B cell (primary cell): ENCODE data around the gene LAGE3. TPM values are rescaled to one million over a fixed set of nuclear protein-coding genes. Genes with fewer than 3 reads are reported as not detected.
A peak's percentile ranks its signal among the peaks of the same experiment; 100 is the strongest.

Experiments
- ATAC-seq: fragments of 200-7000 bp; cut with Tn5 transposase; one replicate; pipeline ENCODE4 v1.10.0; 2021; ENCODE audit warnings: low read depth, mild to moderate bottlenecking, moderate number of reproducible peaks, moderate library complexity
- CTCF ChIA-PET: fragments of 350-600 bp; sonication (Branson Sonifier 250); formaldehyde crosslinking; loops from one replicate; lab custom pipeline; 2021; ENCODE audit warnings: antibody characterized with exemption, inconsistent platforms; lab: Charles Lee
- POLR2A ChIA-PET: fragments of 350-600 bp; sonication (Branson Sonifier 250); formaldehyde crosslinking; loops from one replicate; lab custom pipeline; 2021; ENCODE audit warnings: antibody characterized with exemption; lab: Charles Lee
- DNase-seq: peaks from one replicate; pipeline ENCODE4 v3.0.0; 2013
- H2AFZ ChIP-seq: 2 replicates; pipeline ENCODE4 v1.6.1; 2012; ENCODE audit warnings: mild to moderate bottlenecking, low read depth, low read length; ENCODE audit not compliant: insufficient read depth, poor library complexity, severe bottlenecking
- H3K27ac ChIP-seq, 2 donors: 1 replicate in 1 of 2; 2 replicates in 1 of 2; pipeline ENCODE4 v1.5.1; 2012 to 2013; ENCODE audit warnings: low read length in 2 of 2, mild to moderate bottlenecking in 2 of 2, moderate library complexity in 1 of 2
- H3K27me3 ChIP-seq, 4 experiments: fragments of 200-600 bp in 1 of 4; sonication (generic) in 1 of 4; replicated peaks in 1 of 4; 1 replicate in 2 of 4; 2 replicates in 2 of 4; pipeline versions ENCODE4 v1.6.1 to v1.7.0; 2013 to 2016; ENCODE audit warnings: low read length in 3 of 4, mild to moderate bottlenecking in 2 of 4, mixed read lengths in 1 of 4, moderate library complexity in 1 of 4; ENCODE audit not compliant: insufficient read depth in 4 of 4, control insufficient read depth in 3 of 4; ENCODE audit errors: control extremely low read depth in 1 of 4
- H3K36me3 ChIP-seq, 2 experiments: replicated peaks in 1 of 2; 1 replicate in 1 of 2; 2 replicates in 1 of 2; pipeline versions ENCODE4 v1.6.1 to v1.7.1; 2013; ENCODE audit warnings: low read length in 1 of 2; ENCODE audit not compliant: insufficient read depth in 2 of 2, control insufficient read depth in 1 of 2; ENCODE audit errors: control extremely low read depth in 1 of 2, extremely low read depth in 1 of 2
- H3K4me1 ChIP-seq, 2 donors: fragments of 200-600 bp in 1 of 2; sonication (generic) in 1 of 2; 1 replicate in 1 of 2; 2 replicates in 1 of 2; pipeline versions ENCODE4 v1.5.1 to v1.6.1; 2013 to 2017; ENCODE audit warnings: low read length in 2 of 2; ENCODE audit not compliant: control insufficient read depth in 2 of 2, insufficient read depth in 2 of 2
- H3K4me2 ChIP-seq: replicated peaks from 2 replicates; pipeline ENCODE3; 2012; ENCODE audit warnings: mild to moderate bottlenecking, low read depth, low read length; ENCODE audit not compliant: poor library complexity, severe bottlenecking
- H3K4me3 ChIP-seq, 5 experiments: fragments of 200-600 bp in 1 of 5; sonication (generic) in 1 of 5; 1 replicate in 3 of 5; 2 replicates in 2 of 5; pipeline versions ENCODE4 v1.5.1 to v1.7.0; 2011 to 2016; ENCODE audit warnings: low read length in 4 of 5, mild to moderate bottlenecking in 4 of 5, low read depth in 2 of 5, control low read depth in 1 of 5, moderate library complexity in 1 of 5; ENCODE audit not compliant: insufficient read depth in 1 of 5; ENCODE audit errors: control extremely low read depth in 1 of 5, extremely low read depth in 1 of 5
- H3K79me2 ChIP-seq: fragments of 200-600 bp; sonication (generic); one replicate; pipeline ENCODE4 v1.6.0; 2016; ENCODE audit warnings: low read length; ENCODE audit not compliant: control insufficient read depth, insufficient read depth
- H3K9ac ChIP-seq: fragments of 200-600 bp; sonication (generic); 2 replicates; pipeline ENCODE4 v1.6.1; 2017; ENCODE audit warnings: mild to moderate bottlenecking, low read length, moderate library complexity
- H3K9me3 ChIP-seq, 3 donors: one replicate each; pipeline versions ENCODE4 v1.6.1 to v1.7.1; 2013; ENCODE audit warnings: low read length in 2 of 3; ENCODE audit not compliant: control insufficient read depth in 2 of 3, insufficient read depth in 1 of 3; ENCODE audit errors: control extremely low read depth in 1 of 3
- H4K20me1 ChIP-seq: 2 replicates; pipeline ENCODE4 v1.6.0; 2012; ENCODE audit warnings: mild to moderate bottlenecking, low read length; ENCODE audit not compliant: insufficient read depth, control insufficient read depth, poor library complexity, severe bottlenecking
- H3K27ac Mint-ChIP-seq: one replicate; pipeline ENCODE4 v1.8.0; 2021; ENCODE audit warnings: mixed read lengths
- H3K27me3 Mint-ChIP-seq: one replicate; pipeline ENCODE4 v1.8.0; 2021; ENCODE audit warnings: mixed read lengths
- H3K4me1 Mint-ChIP-seq: one replicate; pipeline ENCODE4 v1.8.0; 2021; ENCODE audit warnings: mixed read lengths
- H3K4me3 Mint-ChIP-seq: one replicate; pipeline ENCODE4 v1.8.0; 2021; ENCODE audit warnings: mixed read lengths
- H3K9me3 Mint-ChIP-seq: one replicate; pipeline ENCODE4 v1.8.0; 2022; ENCODE audit warnings: mixed read lengths; ENCODE audit not compliant: insufficient read depth
- CTCF ChIP-seq: fragments of 200-600 bp; IDR thresholded peaks from one replicate; pipeline ENCODE4 v1.8.0; 2022; ENCODE audit warnings: antibody characterized with exemption, mild to moderate bottlenecking
- EZH2 ChIP-seq: IDR thresholded peaks from 2 replicates; pipeline ENCODE4 v1.6.1; 2012; ENCODE audit warnings: borderline replicate concordance, low read depth, mild to moderate bottlenecking, moderate library complexity, low read length; ENCODE audit not compliant: insufficient read depth, poor library complexity, severe bottlenecking
- WGBS: methylation state at CpG from one replicate; pipeline ENCODE4 v1.1.5; 2013; ENCODE audit warnings: missing lambda C conversion rate; ENCODE audit not compliant: insufficient coverage; 5-methylcytosine and 5-hydroxymethylcytosine counted together
- intact Hi-C: fragments of 100-400 bp; cut with micrococcal nuclease; formaldehyde crosslinking; loops from one replicate; pipeline ENCODE4 v1.10.0; 2022
- polyA plus RNA-seq: library from polyadenylated mRNA; depleted of rRNA; stranded (reverse); fragments of >200 nt; gene quantifications from 2 replicates; pipeline ENCODE4 v1.2.3, GENCODE V29; 2012
- total RNA-seq, 2 donors: library from RNA; stranded (reverse); fragments of 120-200 nt in 1 of 2; gene quantifications; 1 replicate in 1 of 2; 2 replicates in 1 of 2; pipeline versions ENCODE4 v1.2.3 to v1.2.4, GENCODE V29; 2013 to 2022

Gene LAGE3
- total and polyA plus RNA-seq, 2 donors (not counting 1 experiment from before 2014, with no cell fraction given): 17.0 to 19.9 TPM

- peaks cover 22% of the 10 kb centered on the region for H3K79me2 ChIP-seq
- no peaks in the 10 kb centered on the region for H3K9me3 Mint-ChIP-seq
- H2AFZ ChIP-seq: no peak overlapping the region
- peaks cover 6 to 18% of the 10 kb centered on the region in 2 donors for H3K4me1 ChIP-seq
- H3K4me1 Mint-ChIP-seq: peaks cover 14% of the 10 kb centered on the region
- TF ChIP-seq CTCF: no peak
- H3K27ac ChIP-seq: no peak overlapping the region
- H3K27ac Mint-ChIP-seq: peak overlapping the region; percentile 20
- no peaks in the 10 kb centered on the region for H4K20me1 ChIP-seq
- DNase-seq: no peak
- POLR2A ChIA-PET: interaction anchor here (1.3 to 2.2 kb wide), 3 partner anchors 17 to 62 kb away, joined by 3 to 7 read pairs (median 6); partner anchors contain the start of genes RPL10 and TAFAZZIN
- H3K4me3 Mint-ChIP-seq: peak overlapping the region; percentile 59
- ATAC-seq: no peak
- no peak overlapping the region for H3K9ac ChIP-seq
- WGBS: 83% methylated on average over 5 of the region's 14 CpGs
- intact Hi-C loops: loop anchor here (5.0 kb wide), 3 partner anchors 32 to 57 kb away; partner anchors contain the start of genes FAM3A, SLC10A3 and TAFAZZIN
- H3K9me3 ChIP-seq: no peaks in the 10 kb centered on the region
- CTCF ChIA-PET: interaction anchor here (1.2 kb wide), 1 partner anchor 8 kb away, joined by 3 read pairs; no protein-coding TSS in a partner anchor
- peak overlapping the region; percentile 85 for H3K4me2 ChIP-seq
- no peak overlapping the region for H3K4me3 ChIP-seq
- H3K27me3 ChIP-seq: no peaks in the 10 kb centered on the region
- no peaks in the 10 kb centered on the region for H3K27me3 Mint-ChIP-seq
- H3K36me3 ChIP-seq: peaks cover 0 to 8% of the 10 kb centered on the region in 2 experiments
These were observed 19.2 kb downstream of the LAGE3 start for GRCh38 chrX:154459832-154460231.

GRCh38 chrX:154458954-154459778 lies 19.9 kb downstream of the LAGE3 start:
- Histone ChIP-seq H3K27ac (no peak overlapping the region), H3K79me2 (peaks cover 22% of the 10 kb centered on the region), H3K9ac (peak overlapping the region; percentile 64), H2AFZ (peak overlapping the region; percentile 38), H3K4me3 (peak overlapping the region in 4 of 5 experiments; percentile 51 to 69 (median 63)), H3K36me3 (peaks cover 0 to 5% of the 10 kb centered on the region in 2 experiments), H3K4me1 (peaks cover 6 to 18% of the 10 kb centered on the region in 2 donors), H3K4me2 (peak overlapping the region; percentile 85), H3K27me3 (no peaks in the 10 kb centered on the region), H3K9me3 (no peaks in the 10 kb centered on the region), H4K20me1 (no peaks in the 10 kb centered on the region)
- POLR2A ChIA-PET: interaction anchor here (0.6 to 2.2 kb wide), 9 partner anchors 16 to 1518 kb away, joined by 3 to 7 read pairs (median 4); partner anchors contain the start of genes LAGE3, RPL10, TAFAZZIN and UBL4A
- TF ChIP-seq EZH2 (no peak), CTCF (no peak)
- Mint-ChIP-seq H3K4me1 (peaks cover 14% of the 10 kb centered on the region), H3K27me3 (no peaks in the 10 kb centered on the region), H3K4me3 (peak overlapping the region; percentile 85), H3K27ac (peak overlapping the region; percentile 73), H3K9me3 (no peaks in the 10 kb centered on the region)
- DNase-seq (peak; percentile 23), ATAC-seq (peak; percentile 20)
- intact Hi-C loops: loop anchor here (5.0 kb wide), 3 partner anchors 33 to 58 kb away; partner anchors contain the start of genes FAM3A, SLC10A3 and TAFAZZIN
- WGBS: 56% methylated on average over 5 of the region's 15 CpGs
- CTCF ChIA-PET: interaction anchor here (1.0 to 2.5 kb wide), 4 partner anchors 8 to 68 kb away, joined by 3 to 8 read pairs (median 3); partner anchors contain the start of gene SLC10A3
